ENCODE data around the gene MYH10.

DNA sequence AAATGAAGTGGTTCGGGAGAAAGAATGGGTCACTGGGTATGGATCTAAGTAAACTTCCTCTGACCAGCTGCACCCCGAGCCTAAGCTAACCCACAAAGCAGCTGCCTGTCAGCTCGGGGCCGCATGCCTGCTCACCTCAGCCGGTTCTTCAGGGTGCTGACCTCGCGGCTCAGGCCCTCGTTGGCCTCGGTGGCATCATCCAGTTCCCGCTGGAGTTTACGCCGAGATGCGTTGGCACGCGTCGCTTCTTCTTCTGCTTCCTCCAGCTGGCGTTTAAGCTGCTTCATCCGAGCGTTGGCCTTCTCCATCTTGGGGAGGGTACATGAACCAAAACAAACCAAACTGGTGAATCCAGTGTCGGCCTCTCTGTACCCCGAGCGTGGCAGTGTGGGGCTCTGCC lies 153.8 kb downstream of the MYH10 start:
- TF ChIP-seq, protein P1, sequence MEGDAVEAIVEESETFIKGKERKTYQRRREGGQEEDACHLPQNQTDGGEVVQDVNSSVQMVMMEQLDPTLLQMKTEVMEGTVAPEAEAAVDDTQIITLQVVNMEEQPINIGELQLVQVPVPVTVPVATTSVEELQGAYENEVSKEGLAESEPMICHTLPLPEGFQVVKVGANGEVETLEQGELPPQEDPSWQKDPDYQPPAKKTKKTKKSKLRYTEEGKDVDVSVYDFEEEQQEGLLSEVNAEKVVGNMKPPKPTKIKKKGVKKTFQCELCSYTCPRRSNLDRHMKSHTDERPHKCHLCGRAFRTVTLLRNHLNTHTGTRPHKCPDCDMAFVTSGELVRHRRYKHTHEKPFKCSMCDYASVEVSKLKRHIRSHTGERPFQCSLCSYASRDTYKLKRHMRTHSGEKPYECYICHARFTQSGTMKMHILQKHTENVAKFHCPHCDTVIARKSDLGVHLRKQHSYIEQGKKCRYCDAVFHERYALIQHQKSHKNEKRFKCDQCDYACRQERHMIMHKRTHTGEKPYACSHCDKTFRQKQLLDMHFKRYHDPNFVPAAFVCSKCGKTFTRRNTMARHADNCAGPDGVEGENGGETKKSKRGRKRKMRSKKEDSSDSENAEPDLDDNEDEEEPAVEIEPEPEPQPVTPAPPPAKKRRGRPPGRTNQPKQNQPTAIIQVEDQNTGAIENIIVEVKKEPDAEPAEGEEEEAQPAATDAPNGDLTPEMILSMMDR (IDR thresholded peaks at IDR 0.05; ENCODE audit: insufficient read depth, low read length, poor library complexity, severe bottlenecking) = no peak
- no peak for TF ChIP-seq EZH2phosphoT487 (conservative IDR thresholded peaks at IDR 0.05; ENCODE audit: low read length)
